GM12872 (cell line): Measurements from ENCODE around the gene PGM5.

Source experiments
- TF ChIP-seq, protein P1 (sequence below): IDR thresholded peaks from 3 replicates; pipeline ENCODE4 v1.5.1; 2011; ENCODE audit warnings: low read depth, mild to moderate bottlenecking, low read length, moderate library complexity; ENCODE audit not compliant: insufficient read depth

Gene PGM5

GRCh38 chr9:68509689-68510088 is 153.3 kb downstream of the PGM5 start:
- TF ChIP-seq, protein P1, sequence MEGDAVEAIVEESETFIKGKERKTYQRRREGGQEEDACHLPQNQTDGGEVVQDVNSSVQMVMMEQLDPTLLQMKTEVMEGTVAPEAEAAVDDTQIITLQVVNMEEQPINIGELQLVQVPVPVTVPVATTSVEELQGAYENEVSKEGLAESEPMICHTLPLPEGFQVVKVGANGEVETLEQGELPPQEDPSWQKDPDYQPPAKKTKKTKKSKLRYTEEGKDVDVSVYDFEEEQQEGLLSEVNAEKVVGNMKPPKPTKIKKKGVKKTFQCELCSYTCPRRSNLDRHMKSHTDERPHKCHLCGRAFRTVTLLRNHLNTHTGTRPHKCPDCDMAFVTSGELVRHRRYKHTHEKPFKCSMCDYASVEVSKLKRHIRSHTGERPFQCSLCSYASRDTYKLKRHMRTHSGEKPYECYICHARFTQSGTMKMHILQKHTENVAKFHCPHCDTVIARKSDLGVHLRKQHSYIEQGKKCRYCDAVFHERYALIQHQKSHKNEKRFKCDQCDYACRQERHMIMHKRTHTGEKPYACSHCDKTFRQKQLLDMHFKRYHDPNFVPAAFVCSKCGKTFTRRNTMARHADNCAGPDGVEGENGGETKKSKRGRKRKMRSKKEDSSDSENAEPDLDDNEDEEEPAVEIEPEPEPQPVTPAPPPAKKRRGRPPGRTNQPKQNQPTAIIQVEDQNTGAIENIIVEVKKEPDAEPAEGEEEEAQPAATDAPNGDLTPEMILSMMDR: no peak

- TF ChIP-seq, protein P1: no peak
Measured at GRCh38 chr9:68513385-68513784, 157.0 kb downstream of the PGM5 start.

DNA sequence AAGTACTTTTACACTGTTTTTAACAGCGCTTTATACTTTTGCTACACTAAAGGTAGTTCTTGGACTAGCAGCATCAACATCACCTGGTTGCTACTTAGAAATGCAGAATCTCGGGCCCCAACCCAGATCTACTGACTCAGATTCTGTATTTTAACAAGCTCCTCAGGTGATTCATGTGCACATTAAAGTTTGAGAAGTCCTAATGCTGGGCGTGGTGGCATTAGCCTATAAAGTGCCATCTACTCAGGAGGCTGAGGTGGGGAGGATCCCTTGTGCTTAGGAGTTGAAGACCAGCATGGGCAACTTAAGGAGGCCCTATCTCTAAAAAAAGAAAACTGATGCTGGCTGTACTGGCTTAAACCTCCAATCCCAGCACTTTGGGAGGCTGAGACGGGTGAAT is 157.6 kb downstream of the PGM5 start:
- TF ChIP-seq, protein P1: no peak

GRCh38 chr9:68515326-68516017 is 159.1 kb downstream of the PGM5 start:
- TF ChIP-seq, protein P1: no peak

DNA sequence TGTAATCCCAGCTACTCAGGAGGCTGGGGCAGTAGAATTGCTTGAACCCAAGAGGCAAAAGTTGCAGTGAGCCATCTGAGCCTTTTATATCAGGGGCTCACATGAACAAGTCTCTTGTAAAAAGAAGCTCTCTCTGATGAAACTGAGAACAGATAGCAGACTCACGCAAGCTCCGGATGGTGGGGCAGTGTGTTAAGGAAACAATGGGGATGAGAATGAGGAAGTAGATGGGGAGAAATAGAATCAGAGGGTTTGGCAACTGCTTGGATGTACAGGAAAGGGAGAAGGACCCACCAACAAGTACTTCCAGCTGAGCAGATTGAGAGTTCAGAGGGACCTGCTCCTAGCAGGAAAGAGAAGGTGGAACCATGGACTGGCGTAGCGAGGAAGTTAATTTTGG is 165.7 kb downstream of the PGM5 start:
- TF ChIP-seq, protein P1: no peak

DNA sequence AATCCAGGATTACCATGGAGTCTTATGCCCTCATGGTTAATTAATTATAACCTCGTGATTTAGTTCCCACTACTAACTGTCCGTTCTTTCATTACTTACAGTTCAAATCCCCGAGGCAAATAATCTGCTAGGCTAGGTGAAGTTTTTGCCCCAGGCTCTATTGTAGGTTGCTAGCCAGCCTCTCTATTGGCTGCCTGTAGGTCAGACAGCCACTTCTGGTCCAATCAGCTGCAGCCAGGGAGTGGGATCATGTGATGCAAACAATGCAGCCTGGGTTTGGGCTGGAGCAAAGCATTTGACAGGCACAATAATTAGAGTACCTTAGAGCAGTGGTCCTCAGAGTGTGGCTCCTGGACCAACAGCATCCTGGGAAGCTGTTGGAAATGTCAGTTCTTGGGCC is 166.5 kb downstream of the PGM5 start:
- TF ChIP-seq, protein P1: no peak

DNA sequence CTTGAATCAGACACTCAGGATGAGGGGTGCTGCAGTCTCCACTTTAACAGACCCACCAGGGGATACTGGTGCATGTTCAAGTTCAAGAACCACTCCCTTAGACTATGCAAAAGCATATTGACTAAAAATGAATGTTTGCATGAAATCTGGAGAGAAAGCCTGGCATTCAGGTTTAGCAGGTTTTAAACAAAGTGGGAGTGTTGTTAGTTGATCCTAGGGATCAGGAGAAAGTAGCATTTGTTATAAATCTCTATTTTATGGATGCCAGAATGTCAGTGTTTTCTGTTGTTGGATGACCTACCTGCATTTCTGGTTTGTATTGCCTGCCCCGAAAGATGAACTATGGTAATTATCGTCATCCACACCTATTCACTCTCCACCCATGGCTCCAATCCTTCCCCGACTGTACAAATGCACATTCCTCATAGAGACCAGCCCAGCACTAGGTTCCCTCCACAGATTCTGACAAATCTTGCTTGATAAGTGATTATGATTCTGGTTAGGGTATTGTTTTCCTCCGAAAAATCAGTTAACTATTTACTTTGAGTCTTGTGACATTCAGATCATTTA is 167.0 kb downstream of the PGM5 start:
- TF ChIP-seq, protein P1: no peak
